Activated CD8-positive, alpha-beta memory T cell treated with anti-CD3 and anti-CD28 coated beads, Interleukin-2, amount 50 U/mL, for 48 hours (primary cell): ENCODE measurements around the gene S1PR5.
"Not testable (repeated sequence)": the region's sequence is repeated elsewhere in the genome, so short reads cannot be mapped to it uniquely, and the experiment has no call there.

Experiments used
- DNase-seq: peaks from one replicate; pipeline ENCODE4 v3.0.0-alpha.2; 2020

The S1PR5 gene, protein sequence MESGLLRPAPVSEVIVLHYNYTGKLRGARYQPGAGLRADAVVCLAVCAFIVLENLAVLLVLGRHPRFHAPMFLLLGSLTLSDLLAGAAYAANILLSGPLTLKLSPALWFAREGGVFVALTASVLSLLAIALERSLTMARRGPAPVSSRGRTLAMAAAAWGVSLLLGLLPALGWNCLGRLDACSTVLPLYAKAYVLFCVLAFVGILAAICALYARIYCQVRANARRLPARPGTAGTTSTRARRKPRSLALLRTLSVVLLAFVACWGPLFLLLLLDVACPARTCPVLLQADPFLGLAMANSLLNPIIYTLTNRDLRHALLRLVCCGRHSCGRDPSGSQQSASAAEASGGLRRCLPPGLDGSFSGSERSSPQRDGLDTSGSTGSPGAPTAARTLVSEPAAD

DNA sequence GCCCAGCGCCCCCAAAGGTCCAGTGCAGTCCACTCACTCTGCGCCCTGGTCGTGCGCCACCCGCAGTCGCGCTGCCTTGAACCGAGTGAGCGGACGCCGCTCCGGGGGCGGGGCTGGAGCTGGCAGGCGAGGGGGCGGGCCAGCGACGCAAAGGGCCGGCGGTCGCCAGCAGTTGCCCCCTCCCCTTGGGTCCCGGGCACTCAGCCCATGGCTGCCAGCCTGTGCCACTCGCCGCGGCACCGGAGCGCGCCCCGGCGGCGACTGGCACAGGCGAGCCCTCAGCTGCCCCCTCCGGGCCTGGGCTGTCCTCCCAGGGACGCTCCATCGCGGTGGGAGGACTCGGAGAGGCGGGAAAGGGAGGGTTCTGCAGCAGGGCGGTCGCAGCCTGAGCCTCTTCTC is at the start of gene S1PR5:
Gene S1PR5, minus strand, starts transcription at position 87 of the 399 bp plus-strand sequence. CDS start 2,436 bp downstream, outside the sequence.
- no peak for DNase-seq

DNA sequence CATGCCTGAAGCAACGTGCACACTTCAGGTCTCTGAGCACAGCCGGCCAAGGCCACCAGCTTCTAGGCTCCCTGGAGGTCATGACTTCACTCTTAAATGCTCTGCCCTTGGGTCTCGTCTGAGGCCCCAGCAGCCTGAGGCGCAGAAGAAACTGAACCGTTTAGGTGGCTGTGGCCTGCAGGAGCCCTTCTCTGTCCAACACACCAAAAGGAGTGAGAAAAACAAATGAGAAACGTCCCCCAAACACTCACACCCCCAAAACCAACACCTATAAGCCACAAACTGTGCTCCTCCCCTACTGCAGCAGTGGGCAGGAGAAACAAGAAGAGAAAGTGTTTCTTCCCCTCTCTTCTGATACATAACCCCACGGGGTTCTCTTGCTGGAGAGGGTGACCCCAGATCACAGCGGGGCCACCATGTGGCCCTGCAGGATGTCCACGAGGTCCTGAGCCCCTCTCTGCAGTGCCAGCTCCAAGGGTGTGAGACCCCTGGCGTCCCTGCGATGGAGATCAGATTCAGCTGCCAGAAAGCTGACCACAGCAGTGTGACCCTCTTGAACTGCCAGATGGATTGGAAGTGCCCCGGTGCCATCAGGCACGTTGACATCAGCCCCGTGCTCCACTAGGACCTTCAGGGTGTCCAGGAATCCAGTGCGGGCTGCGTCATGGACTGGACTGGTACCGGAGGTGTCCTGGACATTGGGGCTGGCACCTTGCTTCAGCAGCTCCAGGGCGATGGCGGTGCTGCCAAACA is 49.6 kb upstream of the S1PR5 start:
- DNase-seq, result peak; percentile 78

GRCh38 chr19:10566408-10566657 is 49.1 kb upstream of the S1PR5 start:
- no peak for DNase-seq

DNA sequence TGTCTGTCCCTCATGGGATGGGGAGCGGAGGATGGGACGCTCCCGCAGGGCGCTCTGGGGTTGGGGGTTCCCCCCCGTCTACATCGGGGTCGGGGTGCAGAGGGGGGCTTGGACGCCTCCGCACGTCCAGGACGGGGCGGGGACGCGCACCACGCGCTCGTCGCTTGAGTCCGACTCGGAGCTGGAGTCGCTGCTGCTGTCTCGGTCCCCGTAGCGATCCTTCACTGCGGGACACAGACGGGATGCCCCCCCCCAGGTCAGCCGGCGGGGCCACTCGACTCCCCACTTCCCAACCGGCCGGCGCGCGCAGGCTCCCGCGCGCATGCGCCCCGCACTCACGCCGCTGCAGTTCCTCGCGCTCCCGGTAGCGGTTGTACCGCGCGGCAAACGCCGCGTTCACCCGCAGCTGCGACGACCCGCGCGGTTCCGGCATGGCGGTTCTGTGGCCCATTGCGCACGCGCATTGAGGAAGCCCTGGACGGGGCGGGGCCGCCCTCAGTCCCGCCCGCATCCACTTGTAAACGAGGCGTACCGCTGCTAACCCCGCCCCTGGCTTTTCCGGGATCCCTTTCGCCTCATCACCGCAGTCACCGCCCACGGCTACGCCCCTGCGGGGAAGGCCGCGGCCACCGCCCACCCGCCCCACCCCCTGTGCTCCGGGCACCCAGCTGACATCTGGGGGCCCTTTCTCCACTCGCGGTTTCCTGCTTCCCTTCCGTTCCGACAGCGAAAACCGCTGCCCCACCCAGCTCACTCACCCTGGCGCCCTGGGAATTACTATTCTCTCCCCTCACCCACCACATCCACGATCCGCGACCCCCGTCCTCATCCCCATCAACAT is 48.5 kb upstream of the S1PR5 start, which contains the start of gene KRI1:
Gene KRI1, minus strand, starts transcription at position 444 of the 841 bp plus-strand sequence. Its CDS starts 11 bp downstream, at position 433.
- peak; percentile 99 for DNase-seq

GRCh38 chr19:10565028-10565566 is 47.9 kb upstream of the S1PR5 start:
- peak; percentile 77 for DNase-seq

- no peak for DNase-seq
These were observed 45.4 kb upstream of the S1PR5 start for GRCh38 chr19:10562609-10563008.

- no peak for DNase-seq
These were observed 42.9 kb upstream of the S1PR5 start for GRCh38 chr19:10560154-10560553.

- no peak for DNase-seq
These were observed 40.5 kb upstream of the S1PR5 start for GRCh38 chr19:10557603-10558197.

GRCh38 chr19:10555610-10555973 is 38.3 kb upstream of the S1PR5 start:
- DNase-seq, result no peak

GRCh38 chr19:10554760-10555609 is 37.7 kb upstream of the S1PR5 start:
- no peak for DNase-seq

- DNase-seq, result peak; percentile 79
These were observed 36.7 kb upstream of the S1PR5 start for GRCh38 chr19:10553943-10554381.

DNA sequence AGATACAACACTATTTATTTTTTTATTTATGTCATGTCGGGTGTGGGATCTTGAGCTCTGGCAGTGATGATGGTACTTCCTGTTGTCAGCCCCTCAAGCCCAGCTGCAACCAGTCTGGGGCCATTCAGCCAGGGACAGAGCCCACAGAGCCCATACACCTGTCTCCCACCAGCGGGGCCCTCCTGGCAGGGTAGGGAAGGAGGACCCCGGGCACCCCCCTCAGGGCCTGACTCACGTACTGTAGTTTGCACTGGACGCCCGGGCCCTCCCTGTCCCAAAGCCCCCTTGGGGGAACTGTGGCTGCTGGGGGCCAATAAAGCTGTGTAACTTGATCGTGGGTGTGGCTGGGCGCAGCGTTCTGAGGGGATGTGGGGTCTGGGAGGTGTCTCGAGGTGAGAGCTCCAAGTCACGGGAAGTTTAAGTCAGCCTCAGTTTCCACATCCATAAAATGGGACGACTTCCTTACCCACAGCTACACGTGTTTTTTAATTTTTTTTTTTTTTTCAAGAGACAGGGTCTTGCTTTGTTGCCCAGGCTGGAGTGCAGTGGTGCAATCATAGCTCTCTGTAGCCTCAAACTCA is 35.9 kb upstream of the S1PR5 start:
- DNase-seq, result no peak

DNA sequence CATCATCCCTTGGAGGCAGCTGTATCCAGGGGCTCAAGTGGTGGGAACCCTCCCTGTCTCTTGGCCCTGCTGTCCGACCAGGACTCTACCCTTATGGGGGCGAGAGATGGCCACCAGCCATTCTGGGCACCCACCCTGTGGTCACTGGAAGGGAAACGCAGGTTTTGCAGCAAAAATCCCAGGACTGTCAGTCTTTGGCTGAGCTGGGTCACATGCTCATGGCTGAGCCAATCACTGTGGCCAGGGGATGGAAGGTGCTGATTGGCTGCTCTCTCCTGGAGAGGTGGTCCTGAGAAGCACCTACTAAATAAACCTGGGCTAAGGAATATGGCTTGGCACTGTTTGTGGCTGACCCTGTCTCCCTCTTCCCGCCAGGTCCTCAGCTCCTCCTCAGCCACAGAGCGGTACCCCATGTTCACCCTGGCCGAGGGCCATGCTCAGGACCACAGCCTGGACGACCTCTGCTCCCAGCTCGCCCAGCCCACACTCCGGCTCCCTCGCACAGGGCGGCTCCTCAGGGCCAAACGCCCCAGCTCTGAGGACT is 35.3 kb upstream of the S1PR5 start:
- DNase-seq, result peak; percentile 73

DNA sequence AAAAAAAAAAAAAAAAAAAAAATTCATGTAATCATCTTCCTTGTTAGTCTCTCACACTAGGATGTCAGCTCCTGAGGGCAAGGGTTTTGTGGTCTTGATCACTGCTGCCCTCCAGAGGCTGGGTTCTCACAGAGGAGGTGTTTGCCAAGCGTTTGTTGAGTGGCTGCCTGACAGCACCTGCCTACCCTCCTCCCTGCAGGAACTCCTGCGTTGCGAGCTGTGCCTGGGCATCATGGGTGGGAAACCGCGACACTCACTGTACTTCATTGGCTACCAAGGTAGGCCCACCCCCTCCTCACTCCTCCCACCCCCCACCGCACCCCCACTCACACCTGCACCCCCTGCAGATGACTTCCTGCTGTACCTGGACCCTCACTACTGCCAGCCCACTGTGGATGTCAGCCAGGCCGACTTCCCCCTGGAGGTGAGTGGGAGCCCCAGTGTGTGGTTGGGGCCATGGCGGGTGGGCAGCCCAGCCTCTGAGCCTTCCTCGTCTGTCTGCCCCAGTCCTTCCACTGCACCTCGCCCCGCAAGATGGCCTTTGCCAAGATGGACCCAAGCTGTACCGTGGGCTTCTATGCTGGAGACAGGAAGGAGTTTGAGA is 34.6 kb upstream of the S1PR5 start:
- no peak for DNase-seq

GRCh38 chr19:10551006-10551405 is 33.8 kb upstream of the S1PR5 start:
- DNase-seq, result not testable (repeated sequence)

DNA sequence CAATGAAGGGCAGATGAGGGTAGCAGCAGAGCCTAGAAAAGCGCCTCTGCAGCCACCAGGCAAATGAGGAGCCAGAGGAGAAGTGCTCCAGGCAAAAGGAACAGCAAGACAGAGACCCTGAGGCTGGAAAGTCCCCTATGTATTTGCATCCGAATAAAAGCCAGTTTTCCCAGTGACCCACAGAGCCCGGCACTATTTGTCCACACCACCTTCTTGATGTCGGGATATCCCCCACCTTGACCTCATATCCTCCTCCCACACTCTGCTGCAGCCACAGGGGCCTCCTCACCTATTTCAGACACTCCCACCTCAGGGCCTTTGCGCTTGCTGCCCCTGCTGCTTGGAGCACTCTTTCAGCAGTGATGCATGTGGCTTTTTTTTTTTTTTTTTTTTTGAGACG is 33.1 kb upstream of the S1PR5 start:
- no peak for DNase-seq

- no peak for DNase-seq
These were observed 32.5 kb upstream of the S1PR5 start for GRCh38 chr19:10549733-10550132.

- no peak for DNase-seq
These were observed 31.6 kb upstream of the S1PR5 start for GRCh38 chr19:10548746-10549276.

DNA sequence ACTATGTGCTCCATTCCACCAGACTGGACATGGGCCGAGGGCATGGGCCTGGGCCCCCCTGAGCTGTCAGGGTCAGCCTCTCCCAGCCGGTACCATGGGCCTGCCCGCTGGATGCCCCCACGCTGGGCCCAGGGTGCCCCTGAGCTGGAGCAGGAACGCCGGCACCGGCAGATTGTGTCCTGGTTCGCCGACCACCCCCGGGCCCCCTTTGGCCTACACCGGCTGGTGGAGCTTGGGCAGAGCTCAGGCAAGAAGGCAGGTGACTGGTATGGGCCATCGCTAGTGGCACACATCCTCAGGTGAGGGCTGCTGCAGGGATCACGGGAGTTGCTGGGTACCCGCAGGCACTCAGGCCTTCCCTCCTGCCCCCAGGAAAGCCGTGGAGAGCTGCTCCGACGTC is 29.6 kb upstream of the S1PR5 start:
- no peak for DNase-seq

DNA sequence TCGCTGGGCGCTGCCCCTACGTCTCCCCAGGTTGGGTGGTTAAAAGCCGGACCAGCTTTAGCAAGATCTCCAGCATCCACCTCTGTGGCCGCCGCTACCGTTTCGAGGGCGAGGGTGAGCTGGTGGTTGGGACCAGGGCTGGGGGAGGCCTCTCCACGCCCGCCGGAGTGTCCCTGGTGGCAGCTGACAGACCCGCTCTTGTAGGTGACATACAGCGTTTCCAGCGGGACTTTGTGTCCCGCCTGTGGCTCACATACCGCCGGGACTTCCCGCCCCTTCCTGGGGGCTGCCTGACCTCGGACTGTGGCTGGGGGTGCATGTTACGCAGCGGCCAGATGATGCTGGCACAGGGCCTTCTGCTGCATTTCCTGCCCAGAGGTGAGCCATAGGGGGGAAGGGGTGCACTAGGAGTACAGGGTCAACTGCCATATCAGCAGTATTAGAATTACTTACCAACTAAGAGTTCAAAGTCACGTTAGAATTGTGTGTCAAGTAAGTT is 27.6 kb upstream of the S1PR5 start:
- no peak for DNase-seq
